CD4-positive, alpha-beta T cell (primary cell): ENCODE data around the gene OCA2. TPM values are rescaled to one million over a fixed set of nuclear protein-coding genes. Genes with fewer than 3 reads are reported as not detected.

Experiments
- ATAC-seq: fragments of 200-7000 bp; cut with Tn5 transposase; one replicate; pipeline ENCODE4 v1.10.0; 2022; ENCODE audit warnings: mild to moderate bottlenecking; ENCODE audit not compliant: poor library complexity
- CTCF ChIA-PET: fragments of 350-600 bp; sonication (Branson Sonifier 250); formaldehyde crosslinking; loops from one replicate; lab custom pipeline; 2021; ENCODE audit warnings: antibody characterized with exemption, inconsistent platforms; lab: Charles Lee
- POLR2A ChIA-PET: fragments of 350-600 bp; sonication (Branson Sonifier 250); formaldehyde crosslinking; loops from one replicate; lab custom pipeline; 2021; ENCODE audit warnings: antibody characterized with exemption, inconsistent platforms; lab: Charles Lee
- DNase-seq, 14 experiments: peaks; one replicate each; pipeline ENCODE4 v3.0.0-alpha.2; 2013 to 2020; ENCODE audit warnings: mixed read lengths in 2 of 14
- H3K27ac ChIP-seq, 2 donors: one replicate each; pipeline versions ENCODE4 v1.5.1 to v1.7.0; 2013; ENCODE audit warnings: low read length in 2 of 2, low read depth in 1 of 2, mild to moderate bottlenecking in 1 of 2
- H3K27me3 ChIP-seq, 2 experiments: 1 replicate in 1 of 2; 2 replicates in 1 of 2; pipeline versions ENCODE4 v1.6.1 to v1.7.0; 2013; ENCODE audit warnings: low read length in 2 of 2, control low read depth in 1 of 2, mild to moderate bottlenecking in 1 of 2, moderate library complexity in 1 of 2; ENCODE audit not compliant: insufficient read depth in 2 of 2, control insufficient read depth in 1 of 2
- H3K36me3 ChIP-seq: one replicate; pipeline ENCODE4 v1.6.1; 2013; ENCODE audit warnings: low read length, control low read depth; ENCODE audit not compliant: insufficient read depth
- H3K4me1 ChIP-seq: one replicate; pipeline ENCODE4 v1.6.1; 2013; ENCODE audit warnings: low read length, control low read depth; ENCODE audit not compliant: insufficient read depth
- H3K4me3 ChIP-seq: one replicate; pipeline ENCODE4 v1.5.1; 2013; ENCODE audit warnings: mild to moderate bottlenecking, low read length, moderate library complexity
- H3K9me3 ChIP-seq, 2 experiments: 1 replicate in 1 of 2; 2 replicates in 1 of 2; pipeline versions ENCODE4 v1.6.1 to v1.7.0; 2013; ENCODE audit warnings: low read length in 2 of 2, mild to moderate bottlenecking in 2 of 2, control low read depth in 1 of 2, moderate library complexity in 1 of 2; ENCODE audit not compliant: control insufficient read depth in 1 of 2, insufficient read depth in 1 of 2
- H3K27ac Mint-ChIP-seq: one replicate; pipeline ENCODE4 v1.8.0; 2020; ENCODE audit warnings: mixed read lengths
- H3K27me3 Mint-ChIP-seq: one replicate; pipeline ENCODE4 v1.8.0; 2021; ENCODE audit warnings: mixed read lengths
- H3K36me3 Mint-ChIP-seq: one replicate; pipeline ENCODE4 v1.8.0; 2021; ENCODE audit warnings: low read depth, mixed read lengths
- H3K4me1 Mint-ChIP-seq: one replicate; pipeline ENCODE4 v1.8.0; 2021; ENCODE audit warnings: low read depth, mixed read lengths
- H3K4me3 Mint-ChIP-seq: one replicate; pipeline ENCODE4 v1.8.0; 2020; ENCODE audit warnings: mild to moderate bottlenecking, mixed read lengths
- H3K9me3 Mint-ChIP-seq: one replicate; pipeline ENCODE4 v1.8.0; 2020; ENCODE audit warnings: mixed read lengths
- CTCF ChIP-seq: fragments of 200-600 bp; IDR thresholded peaks from one replicate; pipeline ENCODE4 v1.8.0; 2022; ENCODE audit warnings: antibody characterized with exemption, mild to moderate bottlenecking
- intact Hi-C, 2 experiments: fragments of 100-400 bp; cut with DNase I in 1 of 2; cut with micrococcal nuclease in 1 of 2; formaldehyde crosslinking; loops; one replicate each; pipeline versions ENCODE4 v1.15.1 to v1.9.0; 2023 to 2025; cut with DNase I, micrococcal nuclease
- total RNA-seq, 174 experiments: library from RNA in 2 of 174; stranded (reverse) in 2 of 174; gene quantifications; one replicate each; pipeline ENCODE4 v1.2.3 and lab custom pipeline; 2021 to 2026

The OCA2 gene
- total RNA-seq, 2 experiments from 2014 or later: not detected

- Mint-ChIP-seq H3K9me3 (no peaks in the 10 kb centered on the region), H3K27ac (no peak overlapping the region)
These were observed 2.3 kb downstream of the OCA2 start for GRCh38 chr15:28096670-28097431.

GRCh38 chr15:28096411-28096669 is 2.8 kb downstream of the OCA2 start:
- Histone ChIP-seq H3K27ac (no peak overlapping the region), H3K4me3 (peak overlapping the region; percentile 52), H3K36me3 (no peaks in the 10 kb centered on the region), H3K9me3 (peaks cover 7 to 45% of the 10 kb centered on the region in 2 experiments), H3K4me1 (peaks cover 59% of the 10 kb centered on the region), H3K27me3 (peaks cover 75 to 78% of the 10 kb centered on the region in 2 experiments)
- TF ChIP-seq CTCF: no peak
- CTCF ChIA-PET: no interaction called here
- Mint-ChIP-seq H3K4me1 (peaks cover 43% of the 10 kb centered on the region), H3K27me3 (peaks cover 76% of the 10 kb centered on the region), H3K9me3 (no peaks in the 10 kb centered on the region), H3K36me3 (peaks cover 4% of the 10 kb centered on the region), H3K4me3 (peak overlapping the region; percentile 90), H3K27ac (peak overlapping the region; percentile 55)
- intact Hi-C loops: loop anchor here in 1 of 2 experiments (5.0 kb wide), 1 partner anchor 41 kb away; no protein-coding TSS in a partner anchor
- DNase-seq (no peak), ATAC-seq (no peak)
- POLR2A ChIA-PET: interaction anchor here (0.9 to 2.4 kb wide), 2 partner anchors 11 to 39 kb away, joined by 3 to 8 read pairs; no protein-coding TSS in a partner anchor

More at GRCh38 chr15:28096670-28097431, 2.3 kb downstream of the OCA2 start:
- H3K27me3 Mint-ChIP-seq: peaks cover 71% of the 10 kb centered on the region
- H3K4me3 Mint-ChIP-seq: peak overlapping the region; percentile 90
- DNase-seq (peak in 1 of 14 experiments; percentile 34), ATAC-seq (no peak)
- Histone ChIP-seq H3K27me3 (peaks cover 70 to 77% of the 10 kb centered on the region in 2 experiments), H3K27ac (no peak overlapping the region), H3K4me1 (peaks cover 59% of the 10 kb centered on the region), H3K36me3 (no peaks in the 10 kb centered on the region), H3K4me3 (peak overlapping the region; percentile 52), H3K9me3 (peaks cover 2 to 44% of the 10 kb centered on the region in 2 experiments)
- no peak for TF ChIP-seq CTCF
- intact Hi-C loops: loop anchor here in 1 of 2 experiments (5.0 kb wide), 1 partner anchor 40 kb away; no protein-coding TSS in a partner anchor
- H3K4me1 Mint-ChIP-seq: peaks cover 43% of the 10 kb centered on the region
- POLR2A ChIA-PET: interaction anchor here (0.9 to 2.4 kb wide), 2 partner anchors 10 to 38 kb away, joined by 3 to 8 read pairs; no protein-coding TSS in a partner anchor
- H3K36me3 Mint-ChIP-seq: peaks cover 4% of the 10 kb centered on the region
- CTCF ChIA-PET: no interaction called here

- DNase-seq (peak in 6 of 14 experiments; percentile 20 to 67 (median 36)), ATAC-seq (peak; percentile 13)
- Mint-ChIP-seq H3K4me3 (peak overlapping the region; percentile 90), H3K27ac (no peak overlapping the region), H3K9me3 (peaks cover 9% of the 10 kb centered on the region), H3K27me3 (peaks cover 84% of the 10 kb centered on the region), H3K4me1 (peaks cover 40% of the 10 kb centered on the region), H3K36me3 (peaks cover 14% of the 10 kb centered on the region)
- Histone ChIP-seq H3K27ac (no peak overlapping the region), H3K9me3 (peaks cover 22 to 41% of the 10 kb centered on the region in 2 experiments), H3K4me1 (peaks cover 59% of the 10 kb centered on the region), H3K27me3 (peaks cover 71 to 87% of the 10 kb centered on the region in 2 experiments), H3K4me3 (peak overlapping the region; percentile 52), H3K36me3 (no peaks in the 10 kb centered on the region)
- intact Hi-C loops: loop anchor here in 1 of 2 experiments (5.0 kb wide), 1 partner anchor 42 kb away; no protein-coding TSS in a partner anchor
- ChIA-PET POLR2A (interaction anchor here (1.3 to 2.4 kb wide), 2 partner anchors 12 to 13 kb away, joined by 3 to 8 read pairs; no protein-coding TSS in a partner anchor), CTCF (no interaction called here)
- no peak for TF ChIP-seq CTCF
These were observed 4.2 kb downstream of the OCA2 start for GRCh38 chr15:28094732-28095521.
